Measurements from ENCODE around the gene TESK1. TPM values are rescaled to one million over a fixed set of nuclear protein-coding genes. Genes with fewer than 3 reads are reported as not detected.
A peak's percentile ranks its signal among the peaks of the same experiment; 100 is the strongest.

Gene TESK1
- total and polyA plus RNA-seq, 2 of the 8 experiments (the other 6 are each of a cell fraction or from before 2014, with no cell fraction given) = 13.5 to 13.9 TPM

- peak; percentile 6 to 8; a peak in 2 of 4 replicates for TF ChIP-seq RAD21 (IDR thresholded peaks at IDR 0.05 in 1 of 2, conservative IDR thresholded peaks at IDR 0.05 in 1 of 2; ENCODE audit: low read depth in 2 of 2, low read length in 2 of 2)
These were observed 41.1 kb downstream of the TESK1 start (continued) for GRCh38 chr9:35646153-35646532.
